GM12864 (cell line): ENCODE results near the gene MICU1.
"Not testable (repeated sequence)": the region's sequence is repeated elsewhere in the genome, so short reads cannot be mapped to it uniquely, and the experiment has no call there.

ENCODE experiments used
- DNase-seq: peaks from one replicate; pipeline ENCODE4 v3.0.0-alpha.2; 2011; ENCODE audit warnings: low read depth
- H3K4me3 ChIP-seq: 2 replicates; pipeline ENCODE4 v1.5.1; 2011; ENCODE audit warnings: mild to moderate bottlenecking, low read depth, low read length, control low read depth
- TF ChIP-seq, protein P1 (sequence below): IDR thresholded peaks from 2 replicates; pipeline ENCODE4 v1.5.1; 2011; ENCODE audit warnings: low read depth, mild to moderate bottlenecking, moderate library complexity, low read length, control low read depth, inconsistent platforms; ENCODE audit errors: missing control alignments

Gene MICU1

DNA sequence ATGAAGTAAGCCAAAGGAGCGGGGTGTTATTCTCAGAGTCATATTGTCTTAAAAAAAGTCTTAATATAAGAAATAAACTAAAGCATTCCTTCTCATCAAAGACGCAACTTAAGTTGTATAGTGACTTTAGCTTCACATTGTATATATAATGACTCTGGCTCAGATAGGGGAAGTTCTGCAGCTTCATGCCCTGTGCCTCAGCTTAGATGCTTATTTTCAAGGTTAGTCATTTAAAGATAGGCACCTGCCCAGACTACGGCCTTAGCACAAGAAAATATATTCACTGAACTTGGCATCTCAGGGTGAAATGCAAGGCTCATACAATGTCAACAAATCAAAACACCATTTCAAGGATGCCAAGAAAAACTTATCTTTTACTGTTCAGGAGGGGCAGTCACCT is 218.4 kb downstream of the MICU1 start:
- H3K4me3 ChIP-seq: no peak overlapping the region
- DNase-seq: peak; percentile 2
- TF ChIP-seq, protein P1, sequence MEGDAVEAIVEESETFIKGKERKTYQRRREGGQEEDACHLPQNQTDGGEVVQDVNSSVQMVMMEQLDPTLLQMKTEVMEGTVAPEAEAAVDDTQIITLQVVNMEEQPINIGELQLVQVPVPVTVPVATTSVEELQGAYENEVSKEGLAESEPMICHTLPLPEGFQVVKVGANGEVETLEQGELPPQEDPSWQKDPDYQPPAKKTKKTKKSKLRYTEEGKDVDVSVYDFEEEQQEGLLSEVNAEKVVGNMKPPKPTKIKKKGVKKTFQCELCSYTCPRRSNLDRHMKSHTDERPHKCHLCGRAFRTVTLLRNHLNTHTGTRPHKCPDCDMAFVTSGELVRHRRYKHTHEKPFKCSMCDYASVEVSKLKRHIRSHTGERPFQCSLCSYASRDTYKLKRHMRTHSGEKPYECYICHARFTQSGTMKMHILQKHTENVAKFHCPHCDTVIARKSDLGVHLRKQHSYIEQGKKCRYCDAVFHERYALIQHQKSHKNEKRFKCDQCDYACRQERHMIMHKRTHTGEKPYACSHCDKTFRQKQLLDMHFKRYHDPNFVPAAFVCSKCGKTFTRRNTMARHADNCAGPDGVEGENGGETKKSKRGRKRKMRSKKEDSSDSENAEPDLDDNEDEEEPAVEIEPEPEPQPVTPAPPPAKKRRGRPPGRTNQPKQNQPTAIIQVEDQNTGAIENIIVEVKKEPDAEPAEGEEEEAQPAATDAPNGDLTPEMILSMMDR: no peak

DNA sequence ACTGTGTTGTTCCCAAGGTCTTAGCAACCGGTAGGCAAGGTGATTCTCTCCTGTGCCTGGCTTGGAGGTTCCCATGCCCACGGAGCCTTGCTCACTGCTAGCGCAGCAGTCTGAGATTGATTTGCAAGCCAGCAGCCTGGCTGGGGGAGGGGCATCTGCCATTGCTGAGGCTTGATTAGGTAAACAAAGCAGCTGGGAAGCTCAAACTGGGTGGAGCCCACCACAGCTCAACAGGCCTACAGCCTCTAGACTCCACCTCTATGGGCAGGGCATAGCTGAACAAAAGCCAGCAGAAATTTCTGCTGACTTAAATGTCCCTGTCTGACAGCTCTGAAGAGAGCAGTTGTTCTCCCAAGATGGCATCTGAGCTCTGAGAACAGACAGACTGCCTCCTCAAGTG is 230.3 kb downstream of the MICU1 start:
- not testable (repeated sequence) for DNase-seq, H3K4me3 ChIP-seq

DNA sequence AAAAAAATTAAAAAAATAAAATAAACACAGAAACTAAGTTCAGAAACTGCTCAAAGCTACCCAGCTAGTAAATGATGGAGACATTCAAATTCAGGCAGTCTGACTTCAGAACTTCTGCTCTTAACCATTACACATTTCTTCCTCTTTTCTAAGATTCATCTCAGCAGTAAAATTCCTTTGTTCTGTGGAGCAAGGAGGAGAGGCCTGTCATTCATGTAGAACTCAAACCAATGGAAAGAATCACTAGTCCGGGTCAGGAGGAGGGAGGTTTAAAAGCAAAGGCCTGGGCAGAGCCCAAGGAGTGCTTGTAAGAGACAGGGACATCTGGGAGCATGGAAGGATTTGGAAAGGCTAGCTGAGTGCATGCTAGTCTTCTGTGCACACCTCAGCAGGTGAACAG is 233.3 kb downstream of the MICU1 start:
- DNase-seq: no peak
- H3K4me3 ChIP-seq: no peak overlapping the region
- TF ChIP-seq, protein P1: no peak

DNA sequence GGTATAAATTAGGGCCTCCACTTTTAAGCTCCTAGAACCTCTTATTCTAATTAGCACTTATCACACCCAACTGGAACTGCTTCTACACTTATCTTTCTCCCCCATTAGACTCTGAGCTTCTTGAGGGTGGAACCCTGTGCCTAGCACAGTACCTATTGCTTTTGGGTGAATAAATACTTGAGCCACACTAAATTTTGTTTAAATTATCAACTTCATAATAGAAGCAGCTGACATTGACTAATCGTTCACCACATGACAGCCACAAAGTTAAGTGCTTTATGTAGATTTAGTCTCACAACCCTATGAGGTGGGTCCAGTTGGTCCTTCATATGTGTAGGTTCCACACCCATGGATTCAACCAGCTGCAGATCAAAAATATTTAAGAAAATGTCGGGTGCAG is 235.1 kb downstream of the MICU1 start:
- no peak overlapping the region for H3K4me3 ChIP-seq
- DNase-seq: no peak
- TF ChIP-seq, protein P1: no peak

DNA sequence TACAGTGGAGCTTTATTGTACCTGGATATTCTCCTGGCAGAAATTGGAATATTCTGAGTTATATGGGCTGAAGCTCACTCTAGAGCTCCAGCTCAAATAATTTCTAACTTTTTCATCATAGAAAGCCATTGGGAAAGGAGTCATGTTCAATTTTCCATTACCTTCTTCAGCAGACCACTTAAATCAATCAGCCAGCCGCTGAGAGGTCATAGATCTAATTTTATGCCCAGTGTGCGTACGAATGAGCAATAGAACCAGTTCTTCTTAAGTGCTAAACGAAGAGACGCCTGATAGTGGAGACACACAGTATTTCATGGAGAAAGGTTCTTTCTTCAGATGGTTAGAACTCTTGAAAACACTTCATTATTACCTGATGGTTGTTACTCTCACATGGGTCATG is 236.2 kb downstream of the MICU1 start:
- no peak for DNase-seq
- TF ChIP-seq, protein P1: no peak
- no peak overlapping the region for H3K4me3 ChIP-seq

DNA sequence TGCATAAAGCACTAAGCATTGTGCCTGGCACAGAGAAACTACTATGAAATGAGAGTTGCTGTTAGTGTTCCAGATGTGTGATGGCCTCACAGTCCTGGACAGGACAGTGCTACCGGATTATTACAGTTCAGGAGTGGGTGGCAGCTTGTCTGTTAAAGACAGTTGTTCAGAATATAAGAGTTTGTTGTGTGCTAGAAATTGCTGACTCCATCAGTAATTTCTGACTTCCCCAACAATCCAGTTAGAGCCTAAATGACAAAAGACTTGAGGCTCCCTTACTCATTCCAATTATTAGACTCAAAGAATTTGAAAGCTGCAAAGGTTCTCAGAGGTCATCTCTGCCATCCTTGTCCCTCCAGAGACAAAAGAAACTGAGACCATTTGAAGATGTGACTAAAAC is 236.9 kb downstream of the MICU1 start:
- TF ChIP-seq, protein P1: no peak
- no peak overlapping the region for H3K4me3 ChIP-seq
- DNase-seq: no peak

DNA sequence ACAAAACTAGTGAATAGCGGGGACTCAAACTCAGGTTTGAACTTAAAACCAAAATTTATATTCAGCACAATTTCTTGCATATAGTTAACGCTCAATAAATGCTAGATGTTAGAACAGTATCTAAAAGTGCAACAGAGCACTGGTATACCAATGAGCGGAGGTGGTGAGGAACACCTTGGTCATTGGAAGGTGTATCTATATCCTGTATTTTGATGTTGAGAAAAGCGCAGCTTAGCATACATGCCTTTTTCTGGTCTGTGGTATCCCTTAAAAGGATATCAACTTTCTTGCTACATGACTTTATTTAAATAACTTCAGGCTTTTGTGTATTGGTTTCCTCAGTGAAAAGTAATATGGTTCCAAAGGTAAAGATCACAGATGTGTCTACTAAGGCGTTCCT is 237.8 kb downstream of the MICU1 start:
- DNase-seq: no peak
- no peak overlapping the region for H3K4me3 ChIP-seq
- TF ChIP-seq, protein P1: no peak
